SK-N-SH treated with all-trans-retinoic acid at 6 μM for 48 hours (cell line): ENCODE results near the gene CCDC187.

ENCODE experiments used
- ATAC-seq: fragments of 200-7000 bp; cut with Tn5 transposase; 3 replicates; pipeline ENCODE4 v1.9.1; 2020; ENCODE audit warnings: mild to moderate bottlenecking, moderate library complexity
- BACH2 ChIP-seq: fragments of 250-450 bp; sonication (Bioruptor Pico); IDR thresholded peaks from 2 replicates; pipeline ENCODE4 v1.9.0; 2021; ENCODE audit warnings: mild to moderate bottlenecking, borderline replicate concordance
- CREB5 ChIP-seq: fragments of 250-450 bp; sonication (Bioruptor Pico); IDR thresholded peaks from 2 replicates; pipeline ENCODE4 v1.5.1; 2020; ENCODE audit warnings: low read depth, mild to moderate bottlenecking, moderate library complexity
- ESRRG ChIP-seq: fragments of 250-450 bp; sonication (Bioruptor Pico); IDR thresholded peaks from 2 replicates; pipeline ENCODE4 v1.6.1; 2021; ENCODE audit warnings: mild to moderate bottlenecking
- GLIS3 ChIP-seq: fragments of 250-450 bp; sonication (Bioruptor Pico); IDR thresholded peaks from 2 replicates; pipeline ENCODE4 v1.5.0; 2020; ENCODE audit warnings: mild to moderate bottlenecking, moderate library complexity
- OSR1 ChIP-seq: fragments of 250-450 bp; sonication (Bioruptor Pico); IDR thresholded peaks from 2 replicates; pipeline ENCODE4 v1.8.0; 2022; ENCODE audit warnings: moderate library complexity, mild to moderate bottlenecking, inconsistent platforms
- RARB ChIP-seq: fragments of 250-450 bp; sonication (Bioruptor Pico); IDR thresholded peaks from 2 replicates; pipeline ENCODE4 v1.8.0; 2021; ENCODE audit warnings: mild to moderate bottlenecking, moderate library complexity
- SNAI2 ChIP-seq: fragments of 250-450 bp; sonication (Bioruptor Pico); IDR thresholded peaks from 2 replicates; pipeline ENCODE4 v1.5.0; 2020; ENCODE audit warnings: mild to moderate bottlenecking, moderate library complexity
- TCF4 ChIP-seq: fragments of 250-450 bp; sonication (Bioruptor Pico); IDR thresholded peaks from 2 replicates; pipeline ENCODE4 v1.8.0; 2021; ENCODE audit warnings: mild to moderate bottlenecking, moderate library complexity, borderline replicate concordance
- TOX ChIP-seq: fragments of 250-450 bp; sonication (Bioruptor Pico); IDR thresholded peaks from 2 replicates; pipeline ENCODE4 v1.8.0; 2021; ENCODE audit warnings: mild to moderate bottlenecking, moderate library complexity, borderline replicate concordance
- TSHZ2 ChIP-seq: fragments of 250-450 bp; sonication (Bioruptor Pico); IDR thresholded peaks from 2 replicates; pipeline ENCODE4 v1.5.0; 2020; ENCODE audit warnings: mild to moderate bottlenecking, moderate library complexity
- ZC3H10 ChIP-seq: fragments of 250-450 bp; sonication (Bioruptor Pico); IDR thresholded peaks from 2 replicates; pipeline ENCODE4 v1.5.1; 2021; ENCODE audit warnings: mild to moderate bottlenecking, moderate library complexity
- ZFP3 ChIP-seq: fragments of 250-450 bp; sonication (Bioruptor Pico); IDR thresholded peaks from 2 replicates; pipeline ENCODE4 v1.5.0; 2020; ENCODE audit warnings: mild to moderate bottlenecking, moderate library complexity
- ZFP30 ChIP-seq: fragments of 450-650 bp; formaldehyde crosslinking; IDR thresholded peaks from 2 replicates; pipeline ENCODE4 v1.5.0; 2022; ENCODE audit warnings: mild to moderate bottlenecking, moderate library complexity
- ZNF565 ChIP-seq: fragments of 450-650 bp; formaldehyde crosslinking; conservative IDR thresholded peaks from 2 replicates; pipeline ENCODE4 v1.5.0; 2020; ENCODE audit warnings: low read depth, mild to moderate bottlenecking, moderate library complexity
- ZNF70 ChIP-seq: fragments of 450-650 bp; formaldehyde crosslinking; IDR thresholded peaks from 2 replicates; pipeline ENCODE4 v1.5.0; 2020; ENCODE audit warnings: mild to moderate bottlenecking, moderate library complexity
- ZNF8 ChIP-seq: fragments of 450-650 bp; formaldehyde crosslinking; IDR thresholded peaks from 2 replicates; pipeline ENCODE4 v1.5.0; 2020; ENCODE audit warnings: mild to moderate bottlenecking, moderate library complexity
- TF ChIP-seq, protein P1 (sequence below): fragments of 250-450 bp; sonication (Bioruptor Pico); IDR thresholded peaks from 2 replicates; pipeline ENCODE4 v1.5.1; 2021; ENCODE audit warnings: mild to moderate bottlenecking, moderate library complexity
- TF ChIP-seq, protein P2 (sequence below): fragments of 250-450 bp; sonication (Bioruptor Pico); IDR thresholded peaks from 2 replicates; pipeline ENCODE4 v1.8.0; 2021; ENCODE audit warnings: low read depth, mild to moderate bottlenecking, moderate library complexity, borderline replicate concordance

CCDC187 gene

DNA sequence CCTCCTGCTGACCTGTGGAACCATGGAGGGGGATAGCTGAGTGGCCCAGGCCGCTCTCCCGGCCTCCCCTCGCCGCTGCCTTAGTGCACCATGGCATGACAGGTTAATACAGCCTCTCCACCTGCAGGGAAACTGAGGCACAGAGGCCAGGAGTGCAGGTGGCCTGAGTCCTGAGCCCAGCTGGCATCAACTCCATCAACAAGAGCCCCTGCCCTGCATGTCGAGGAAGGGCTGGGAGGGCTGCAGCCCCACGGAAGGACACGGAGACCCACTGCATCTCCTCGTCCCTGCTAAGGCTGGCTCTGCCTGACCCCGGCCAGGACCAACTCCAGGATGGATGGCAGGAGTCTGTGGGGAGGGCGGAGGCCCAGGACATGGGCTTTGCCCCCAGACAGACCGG is 27.2 kb downstream of the CCDC187 start:
- no peak for ATAC-seq
- TF ChIP-seq ESRRG (CRISPR knock-in tag) (no peak), BACH2 (CRISPR knock-in tag) (no peak), TOX (CRISPR knock-in tag) (no peak), ZFP30 (CRISPR knock-in tag) (no peak), CREB5 (CRISPR knock-in tag) (no peak), OSR1 (CRISPR knock-in tag) (no peak), ZFP3 (CRISPR knock-in tag) (no peak), SNAI2 (no peak)
- TF ChIP-seq, protein P1, sequence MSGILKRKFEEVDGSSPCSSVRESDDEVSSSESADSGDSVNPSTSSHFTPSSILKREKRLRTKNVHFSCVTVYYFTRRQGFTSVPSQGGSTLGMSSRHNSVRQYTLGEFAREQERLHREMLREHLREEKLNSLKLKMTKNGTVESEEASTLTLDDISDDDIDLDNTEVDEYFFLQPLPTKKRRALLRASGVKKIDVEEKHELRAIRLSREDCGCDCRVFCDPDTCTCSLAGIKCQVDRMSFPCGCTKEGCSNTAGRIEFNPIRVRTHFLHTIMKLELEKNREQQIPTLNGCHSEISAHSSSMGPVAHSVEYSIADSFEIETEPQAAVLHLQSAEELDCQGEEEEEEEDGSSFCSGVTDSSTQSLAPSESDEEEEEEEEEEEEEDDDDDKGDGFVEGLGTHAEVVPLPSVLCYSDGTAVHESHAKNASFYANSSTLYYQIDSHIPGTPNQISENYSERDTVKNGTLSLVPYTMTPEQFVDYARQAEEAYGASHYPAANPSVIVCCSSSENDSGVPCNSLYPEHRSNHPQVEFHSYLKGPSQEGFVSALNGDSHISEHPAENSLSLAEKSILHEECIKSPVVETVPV (CRISPR knock-in tag) = no peak
- TF ChIP-seq, protein P2, sequence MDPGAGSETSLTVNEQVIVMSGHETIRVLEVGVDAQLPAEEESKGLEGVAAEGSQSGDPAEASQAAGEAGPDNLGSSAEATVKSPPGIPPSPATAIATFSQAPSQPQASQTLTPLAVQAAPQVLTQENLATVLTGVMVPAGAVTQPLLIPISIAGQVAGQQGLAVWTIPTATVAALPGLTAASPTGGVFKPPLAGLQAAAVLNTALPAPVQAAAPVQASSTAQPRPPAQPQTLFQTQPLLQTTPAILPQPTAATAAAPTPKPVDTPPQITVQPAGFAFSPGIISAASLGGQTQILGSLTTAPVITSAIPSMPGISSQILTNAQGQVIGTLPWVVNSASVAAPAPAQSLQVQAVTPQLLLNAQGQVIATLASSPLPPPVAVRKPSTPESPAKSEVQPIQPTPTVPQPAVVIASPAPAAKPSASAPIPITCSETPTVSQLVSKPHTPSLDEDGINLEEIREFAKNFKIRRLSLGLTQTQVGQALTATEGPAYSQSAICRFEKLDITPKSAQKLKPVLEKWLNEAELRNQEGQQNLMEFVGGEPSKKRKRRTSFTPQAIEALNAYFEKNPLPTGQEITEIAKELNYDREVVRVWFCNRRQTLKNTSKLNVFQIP (CRISPR knock-in tag) = no peak

GRCh38 chr9:136275655-136276429 is 28.1 kb downstream of the CCDC187 start:
- TF ChIP-seq RARB (CRISPR knock-in tag) (no peak), OSR1 (CRISPR knock-in tag) (no peak), TOX (CRISPR knock-in tag) (no peak), ZC3H10 (CRISPR knock-in tag) (no peak), ZFP3 (CRISPR knock-in tag) (no peak), BACH2 (CRISPR knock-in tag) (no peak), ESRRG (CRISPR knock-in tag) (no peak), ZNF565 (no peak), TCF4 (CRISPR knock-in tag) (no peak), SNAI2 (no peak), ZFP30 (CRISPR knock-in tag) (no peak)
- TF ChIP-seq, protein P1 (CRISPR knock-in tag) = no peak
- ATAC-seq = peak; percentile 60

DNA sequence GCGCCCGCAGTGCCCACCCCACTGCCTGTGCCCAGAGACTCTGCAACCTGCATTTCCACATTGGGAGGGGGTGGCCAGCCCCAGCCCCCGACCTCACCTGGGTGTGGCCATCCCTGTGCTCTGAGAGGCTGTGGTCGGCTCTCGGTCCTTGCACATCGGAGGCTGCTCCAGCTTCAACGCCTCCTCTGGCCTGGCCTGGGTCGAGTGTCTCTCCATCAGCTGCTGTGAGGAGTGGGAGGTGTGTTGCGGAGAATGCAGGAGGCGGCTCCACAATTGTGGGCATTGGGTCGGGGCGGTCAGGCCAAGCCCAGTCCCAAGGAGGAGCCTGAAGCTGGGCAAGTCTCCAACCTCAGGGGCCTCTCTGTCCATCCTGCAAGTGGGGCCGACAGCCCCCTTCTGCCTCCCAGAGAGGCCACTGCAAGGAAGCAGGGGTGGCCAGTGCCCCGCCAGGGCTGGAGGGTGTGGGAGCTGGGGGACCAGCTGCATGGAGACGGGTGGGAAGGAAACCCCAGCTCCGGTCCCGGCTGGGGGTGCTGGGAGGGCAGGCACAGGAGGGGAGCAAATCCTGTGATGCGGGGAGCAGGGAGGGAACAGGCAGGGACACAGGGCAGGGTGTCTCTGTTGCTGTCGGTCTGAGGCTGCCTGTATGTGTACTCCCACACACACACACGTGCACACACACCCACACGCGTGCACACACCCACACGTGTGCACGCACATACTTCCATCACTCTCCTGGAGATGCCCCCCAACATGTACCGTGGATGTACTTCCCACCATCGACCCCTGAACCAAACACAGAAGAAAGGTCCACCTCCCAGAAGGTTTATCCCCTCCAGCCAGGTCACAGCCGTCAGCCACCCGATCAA is 28.9 kb downstream of the CCDC187 start:
- ATAC-seq = no peak
- TF ChIP-seq ZFP3 (CRISPR knock-in tag) (no peak), TCF4 (CRISPR knock-in tag) (no peak)

DNA sequence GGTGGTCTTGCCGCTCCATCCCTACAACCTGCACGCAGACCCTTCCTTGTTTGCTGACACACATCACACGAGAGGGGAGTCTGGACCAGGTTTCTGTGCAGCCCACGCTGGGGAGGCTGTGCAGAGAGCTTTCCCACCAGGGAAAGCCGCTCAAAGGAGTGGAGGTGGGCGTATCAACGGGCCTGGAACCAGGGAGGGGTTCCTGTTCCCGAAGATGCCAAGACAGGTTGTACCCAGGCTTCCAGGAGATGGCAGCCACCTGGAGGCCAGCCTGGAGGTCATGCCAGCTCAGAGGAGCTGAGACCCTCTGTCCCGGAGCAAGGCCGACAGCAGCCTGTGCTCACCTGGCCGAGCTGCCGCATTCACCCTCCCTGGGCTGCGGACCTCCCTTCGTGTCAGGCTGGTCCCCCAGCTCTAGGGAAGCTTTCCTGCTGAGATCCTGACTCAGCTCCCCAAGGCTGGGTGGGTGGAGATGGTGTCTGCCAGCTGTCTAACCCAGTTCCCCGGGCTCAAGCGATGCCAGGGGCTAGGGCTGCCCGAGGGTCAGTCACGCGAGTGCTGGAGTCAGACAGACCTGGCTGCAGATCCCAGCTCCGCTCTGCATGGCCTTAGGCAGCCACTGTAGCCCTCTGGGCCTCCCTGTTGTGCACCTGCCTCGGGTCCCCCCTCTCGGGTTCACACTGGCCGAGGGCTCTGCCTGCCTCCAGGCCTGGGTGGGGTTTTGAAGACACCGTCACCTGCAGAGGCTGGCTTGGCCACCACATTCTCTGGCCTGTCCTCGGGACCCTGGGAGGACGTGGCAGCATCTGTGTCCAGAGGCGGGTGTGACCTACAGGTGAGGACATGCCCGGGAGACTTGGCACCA is 29.7 kb downstream of the CCDC187 start:
- ATAC-seq = no peak
- TF ChIP-seq ZNF70 (CRISPR knock-in tag) (no peak), GLIS3 (CRISPR knock-in tag) (no peak), ZNF8 (CRISPR knock-in tag) (no peak), TSHZ2 (CRISPR knock-in tag) (no peak), CREB5 (CRISPR knock-in tag) (no peak)
- TF ChIP-seq, protein P1 (CRISPR knock-in tag) = no peak
